GM12891 (cell line): ENCODE results near the gene ABCC3.

Source experiments
- PAX5 ChIP-seq: IDR thresholded peaks from 2 replicates; pipeline ENCODE4 v1.6.1; 2011; ENCODE audit warnings: low read length, moderate library complexity, mild to moderate bottlenecking; ENCODE audit not compliant: insufficient read depth, severe bottlenecking
- POLR2A ChIP-seq: IDR thresholded peaks from 2 replicates; pipeline ENCODE4 v1.6.1; 2011; ENCODE audit warnings: low read depth, low read length, control low read depth
- POLR2AphosphoS5 ChIP-seq: IDR thresholded peaks from 2 replicates; pipeline ENCODE4 v1.6.1; 2011; ENCODE audit warnings: low read depth, low read length, control low read depth
- SPI1 ChIP-seq: IDR thresholded peaks from 2 replicates; pipeline ENCODE4 v1.6.1; 2011; ENCODE audit warnings: low read depth, low read length, control low read depth
- TAF1 ChIP-seq: IDR thresholded peaks from 2 replicates; pipeline ENCODE4 v1.6.1; 2011; ENCODE audit warnings: low read depth, low read length, control low read depth

DNA sequence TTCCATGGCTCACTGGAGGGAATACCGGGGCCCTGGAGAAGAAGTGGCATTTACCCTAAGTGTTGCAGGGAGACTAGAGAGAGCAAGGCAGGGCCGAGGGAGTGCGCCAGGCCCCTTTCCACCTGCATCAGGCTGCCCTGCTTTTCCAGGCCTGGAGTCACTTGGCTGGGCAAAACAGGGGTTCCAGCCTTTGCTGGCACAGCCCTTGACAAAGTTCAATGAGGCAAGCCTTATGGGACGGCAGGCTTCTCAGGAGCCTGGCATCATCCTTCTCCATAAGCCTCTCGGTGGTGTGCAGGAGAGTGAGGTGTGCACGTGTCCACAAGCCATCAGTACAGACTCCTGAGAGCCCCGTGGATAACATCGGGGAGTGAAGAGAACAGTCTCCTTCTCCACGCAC lies 47.1 kb upstream of the ABCC3 start:
- TF ChIP-seq POLR2A, result no peak
- no peak for TF ChIP-seq PAX5
- TF ChIP-seq POLR2AphosphoS5, result no peak
- TF ChIP-seq TAF1, result no peak
- no peak for TF ChIP-seq SPI1
